ENCODE results near the gene FRMPD4. TPM values are rescaled to one million over a fixed set of nuclear protein-coding genes. Genes with fewer than 3 reads are reported as not detected.

Gene FRMPD4
- total RNA-seq, 4 donors from 2014 or later = not detected

GRCh38 chrX:12327836-12328235 lies 189.6 kb downstream of the FRMPD4 start:
- no peaks in the 10 kb centered on the region for H3K9me3 ChIP-seq
- no peak for DNase-seq
- H3K27ac ChIP-seq = no peak overlapping the region
- H3K36me3 ChIP-seq = no peaks in the 10 kb centered on the region
- H3K4me3 ChIP-seq (replicated peaks in 1 of 3) = no peak overlapping the region
- intact Hi-C loops (cut with DNase I) = no loop called here
- no peaks in the 10 kb centered on the region for H3K27me3 ChIP-seq
- no peak for TF ChIP-seq POLR2A (IDR thresholded peaks at IDR 0.05)
- TF ChIP-seq, protein P1, sequence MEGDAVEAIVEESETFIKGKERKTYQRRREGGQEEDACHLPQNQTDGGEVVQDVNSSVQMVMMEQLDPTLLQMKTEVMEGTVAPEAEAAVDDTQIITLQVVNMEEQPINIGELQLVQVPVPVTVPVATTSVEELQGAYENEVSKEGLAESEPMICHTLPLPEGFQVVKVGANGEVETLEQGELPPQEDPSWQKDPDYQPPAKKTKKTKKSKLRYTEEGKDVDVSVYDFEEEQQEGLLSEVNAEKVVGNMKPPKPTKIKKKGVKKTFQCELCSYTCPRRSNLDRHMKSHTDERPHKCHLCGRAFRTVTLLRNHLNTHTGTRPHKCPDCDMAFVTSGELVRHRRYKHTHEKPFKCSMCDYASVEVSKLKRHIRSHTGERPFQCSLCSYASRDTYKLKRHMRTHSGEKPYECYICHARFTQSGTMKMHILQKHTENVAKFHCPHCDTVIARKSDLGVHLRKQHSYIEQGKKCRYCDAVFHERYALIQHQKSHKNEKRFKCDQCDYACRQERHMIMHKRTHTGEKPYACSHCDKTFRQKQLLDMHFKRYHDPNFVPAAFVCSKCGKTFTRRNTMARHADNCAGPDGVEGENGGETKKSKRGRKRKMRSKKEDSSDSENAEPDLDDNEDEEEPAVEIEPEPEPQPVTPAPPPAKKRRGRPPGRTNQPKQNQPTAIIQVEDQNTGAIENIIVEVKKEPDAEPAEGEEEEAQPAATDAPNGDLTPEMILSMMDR (IDR thresholded peaks at IDR 0.05) = no peak
- H3K4me1 ChIP-seq = no peaks in the 10 kb centered on the region

DNA sequence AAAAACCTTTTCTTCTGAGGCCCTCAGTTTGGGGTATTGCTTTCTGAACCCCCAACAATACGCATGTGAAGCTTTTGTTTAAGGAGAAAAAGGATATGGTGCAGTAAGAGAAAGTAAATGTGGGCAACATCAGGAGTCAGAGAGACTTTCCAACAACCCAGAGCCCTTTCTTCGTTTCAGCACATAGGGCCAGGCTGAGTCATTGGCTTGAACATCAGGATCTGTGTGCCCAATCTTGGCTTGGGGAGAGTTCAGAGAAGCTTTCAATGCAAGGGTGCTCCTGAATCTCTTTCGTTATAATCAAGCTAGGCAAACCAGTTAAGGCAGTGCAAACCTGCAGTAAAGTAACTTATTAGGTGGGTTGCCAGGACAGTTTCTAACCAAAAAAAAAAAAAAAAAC lies 191.2 kb downstream of the FRMPD4 start:
- no peak for DNase-seq
- 86 to 97% methylated on average over 3 of the region's 3 CpGs for WGBS, 2 donors
- Histone ChIP-seq H3K27me3 (no peaks in the 10 kb centered on the region), H3K9me3 (no peaks in the 10 kb centered on the region), H3K4me3 (replicated peaks in 1 of 3) (no peak overlapping the region), H3K27ac (no peak overlapping the region), H3K36me3 (no peaks in the 10 kb centered on the region), H3K4me1 (no peaks in the 10 kb centered on the region)
- intact Hi-C loops (cut with DNase I) = no loop called here
- TF ChIP-seq, protein P1 (IDR thresholded peaks at IDR 0.05) = no peak
- TF ChIP-seq POLR2A (IDR thresholded peaks at IDR 0.05) = no peak

- H3K4me3 ChIP-seq (replicated peaks in 1 of 3) = no peak overlapping the region
- intact Hi-C loops (cut with DNase I) = no loop called here
- H3K36me3 ChIP-seq = no peaks in the 10 kb centered on the region
- WGBS, 2 donors = 92 to 98% methylated on average over 3 of the region's 3 CpGs
- H3K4me1 ChIP-seq = no peaks in the 10 kb centered on the region
- H3K27me3 ChIP-seq = no peaks in the 10 kb centered on the region
- TF ChIP-seq, protein P1 (IDR thresholded peaks at IDR 0.05) = no peak
- no peak for TF ChIP-seq POLR2A (IDR thresholded peaks at IDR 0.05)
- H3K9me3 ChIP-seq = no peaks in the 10 kb centered on the region
- DNase-seq = no peak
- H3K27ac ChIP-seq = no peak overlapping the region
These were observed 192.6 kb downstream of the FRMPD4 start for GRCh38 chrX:12330841-12331240.

- 86 to 90% methylated on average over 3 of the region's 3 CpGs for WGBS, 2 donors
- Histone ChIP-seq H3K27me3 (no peaks in the 10 kb centered on the region), H3K4me1 (no peaks in the 10 kb centered on the region), H3K9me3 (no peaks in the 10 kb centered on the region), H3K27ac (no peak overlapping the region), H3K36me3 (no peaks in the 10 kb centered on the region), H3K4me3 (replicated peaks in 1 of 3) (no peak overlapping the region)
- no peak for DNase-seq
- intact Hi-C loops (cut with DNase I) = no loop called here
- TF ChIP-seq POLR2A (IDR thresholded peaks at IDR 0.05) = no peak
- TF ChIP-seq, protein P1 (IDR thresholded peaks at IDR 0.05) = no peak
These were observed 194.6 kb downstream of the FRMPD4 start for GRCh38 chrX:12332786-12333347.

- DNase-seq = no peak
- 83 to 85% methylated on average over 2 of the region's 2 CpGs for WGBS, 2 donors
- H3K27me3 ChIP-seq = no peaks in the 10 kb centered on the region
- H3K36me3 ChIP-seq = no peaks in the 10 kb centered on the region
- no peaks in the 10 kb centered on the region for H3K9me3 ChIP-seq
- intact Hi-C loops (cut with DNase I) = no loop called here
- no peak overlapping the region for H3K27ac ChIP-seq
- no peaks in the 10 kb centered on the region for H3K4me1 ChIP-seq
- H3K4me3 ChIP-seq (replicated peaks in 1 of 3) = no peak overlapping the region
- no peak for TF ChIP-seq POLR2A (IDR thresholded peaks at IDR 0.05)
- TF ChIP-seq, protein P1 (IDR thresholded peaks at IDR 0.05) = no peak
These were observed 201.6 kb downstream of the FRMPD4 start for GRCh38 chrX:12339921-12340320.
